GM19455 (cell line): ENCODE measurements around the gene POLD3.
A peak's percentile ranks its signal among the peaks of the same experiment; 100 is the strongest.

Experiments
- ATAC-seq: cut with Tn5 transposase; IDR thresholded peaks from one replicate; pipeline ENCODE4 v1.9.1; 2021; ENCODE audit not compliant: unreplicated experiment

The POLD3 gene, protein sequence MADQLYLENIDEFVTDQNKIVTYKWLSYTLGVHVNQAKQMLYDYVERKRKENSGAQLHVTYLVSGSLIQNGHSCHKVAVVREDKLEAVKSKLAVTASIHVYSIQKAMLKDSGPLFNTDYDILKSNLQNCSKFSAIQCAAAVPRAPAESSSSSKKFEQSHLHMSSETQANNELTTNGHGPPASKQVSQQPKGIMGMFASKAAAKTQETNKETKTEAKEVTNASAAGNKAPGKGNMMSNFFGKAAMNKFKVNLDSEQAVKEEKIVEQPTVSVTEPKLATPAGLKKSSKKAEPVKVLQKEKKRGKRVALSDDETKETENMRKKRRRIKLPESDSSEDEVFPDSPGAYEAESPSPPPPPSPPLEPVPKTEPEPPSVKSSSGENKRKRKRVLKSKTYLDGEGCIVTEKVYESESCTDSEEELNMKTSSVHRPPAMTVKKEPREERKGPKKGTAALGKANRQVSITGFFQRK

DNA sequence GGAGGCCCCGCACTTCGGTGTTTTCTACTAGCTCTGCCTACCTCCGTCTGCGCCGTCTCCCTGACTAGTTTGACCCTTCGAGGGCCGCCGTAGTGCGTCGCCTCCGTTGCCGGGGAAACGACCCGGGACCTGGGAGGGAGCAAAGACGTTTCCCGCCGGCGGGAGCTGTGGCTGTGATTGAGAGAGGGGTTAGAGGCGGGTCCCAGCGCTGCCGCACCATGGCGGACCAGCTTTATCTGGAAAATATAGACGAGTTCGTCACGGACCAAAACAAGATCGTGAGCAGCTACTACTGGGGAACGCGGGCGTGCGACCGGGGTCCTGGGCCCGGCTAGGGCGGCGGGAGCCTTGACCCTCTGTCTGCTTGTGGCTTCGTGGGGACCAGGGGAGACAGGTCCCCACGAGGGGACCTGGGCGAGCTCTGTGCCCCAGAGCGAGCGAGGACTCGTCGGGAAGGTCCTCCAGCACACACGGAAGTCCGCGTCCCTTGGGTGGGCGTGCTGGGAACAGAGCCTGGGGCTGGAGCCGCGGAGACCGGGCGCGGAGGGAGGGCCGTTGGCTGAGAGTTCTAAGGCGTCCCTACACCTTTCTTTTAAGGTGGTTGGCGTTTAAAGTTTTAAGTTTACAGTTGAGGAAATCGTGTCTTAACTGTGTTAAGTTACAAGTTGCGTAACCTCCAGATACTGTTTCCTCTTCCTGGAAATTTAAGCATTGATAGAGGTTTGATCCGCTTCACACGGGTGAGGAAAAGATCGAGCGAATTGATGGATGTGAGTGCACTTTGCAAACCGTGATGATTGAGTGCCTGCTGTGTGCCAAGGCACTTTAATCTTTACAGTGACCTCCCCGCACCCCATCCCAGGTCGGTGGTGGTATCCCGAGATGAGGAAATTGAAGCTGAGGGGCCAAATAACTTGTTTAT lies at the start of gene POLD3:
POLD3 (plus strand) TSS at position 142 of the 922 bp plus-strand sequence; CDS start at position 219, 77 bp downstream.
- ATAC-seq = peak; percentile 91

DNA sequence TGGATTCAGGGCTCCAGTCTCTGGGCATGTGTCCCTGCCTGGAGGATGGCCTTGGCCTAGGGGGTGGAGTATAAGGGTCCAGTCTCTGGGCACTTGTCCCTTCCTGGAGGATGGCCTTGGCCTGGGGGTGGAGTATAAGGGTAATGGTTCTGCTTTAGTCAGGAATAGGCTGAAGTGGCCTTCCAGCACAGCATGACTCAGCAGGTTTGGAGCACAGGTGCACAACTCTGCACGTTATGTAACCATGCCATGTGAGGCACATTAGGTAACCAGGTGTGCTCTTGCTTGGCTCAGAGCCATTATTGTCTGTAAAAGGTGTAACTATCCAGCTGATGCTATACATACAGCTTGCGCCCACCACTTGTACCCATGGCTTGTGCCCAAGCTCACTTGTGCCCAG lies 48.4 kb upstream of the POLD3 start:
- ATAC-seq = no peak

DNA sequence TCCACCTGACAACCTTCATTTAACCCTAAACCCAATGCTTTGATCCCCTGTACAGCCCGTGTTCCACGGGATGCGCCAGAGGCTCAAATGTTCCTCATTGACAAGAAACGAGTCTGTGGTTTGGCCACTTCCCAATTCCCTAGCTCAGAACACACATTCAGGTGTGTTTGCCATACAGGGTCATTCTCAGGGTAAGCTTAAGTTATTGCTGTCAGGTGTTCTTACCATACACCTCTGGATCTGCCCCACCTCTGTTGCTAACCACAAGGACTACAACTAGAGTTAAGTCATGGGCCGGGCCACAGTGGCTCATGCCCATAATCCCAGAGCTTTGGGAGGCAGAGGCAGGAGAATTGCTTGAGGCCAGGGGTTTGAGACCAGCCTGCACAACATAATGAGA lies 45.6 kb upstream of the POLD3 start:
- no peak for ATAC-seq

DNA sequence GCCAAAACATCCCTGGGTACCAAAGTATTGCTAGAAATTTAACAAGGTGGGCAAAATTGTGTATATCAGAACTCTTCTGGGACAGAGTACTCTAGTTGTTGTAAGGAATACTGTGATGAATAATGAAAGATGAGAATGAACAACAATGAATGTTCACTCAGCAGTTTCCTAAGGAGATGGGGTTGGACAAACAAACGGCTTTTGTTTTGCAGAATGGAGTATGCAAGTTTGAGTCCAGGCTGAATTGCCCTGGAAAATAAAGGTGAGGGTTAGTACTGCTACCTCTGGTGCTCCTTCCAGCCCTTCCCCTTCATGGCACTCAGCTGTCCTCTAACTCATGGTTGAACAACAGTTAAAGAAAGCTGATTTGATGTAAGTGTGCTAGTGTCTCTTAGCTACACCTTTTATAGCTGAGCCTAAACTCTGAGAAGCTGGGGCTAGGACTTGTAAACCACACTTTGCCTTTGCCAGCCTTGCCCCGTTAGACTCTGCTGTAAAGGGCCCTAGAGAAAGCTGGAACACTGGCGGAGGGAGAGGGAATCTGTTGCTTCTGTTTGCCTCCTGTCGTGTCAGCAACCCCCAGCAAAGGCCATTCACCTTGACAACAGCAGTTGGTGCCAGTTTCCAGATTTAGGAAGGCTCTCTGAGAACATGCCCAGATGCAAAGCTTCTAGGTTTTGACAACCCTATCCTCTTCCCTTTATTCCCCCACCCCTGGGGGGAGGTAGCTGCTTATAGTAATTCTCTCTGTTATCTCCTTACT lies 41.2 kb upstream of the POLD3 start:
- ATAC-seq = no peak

DNA sequence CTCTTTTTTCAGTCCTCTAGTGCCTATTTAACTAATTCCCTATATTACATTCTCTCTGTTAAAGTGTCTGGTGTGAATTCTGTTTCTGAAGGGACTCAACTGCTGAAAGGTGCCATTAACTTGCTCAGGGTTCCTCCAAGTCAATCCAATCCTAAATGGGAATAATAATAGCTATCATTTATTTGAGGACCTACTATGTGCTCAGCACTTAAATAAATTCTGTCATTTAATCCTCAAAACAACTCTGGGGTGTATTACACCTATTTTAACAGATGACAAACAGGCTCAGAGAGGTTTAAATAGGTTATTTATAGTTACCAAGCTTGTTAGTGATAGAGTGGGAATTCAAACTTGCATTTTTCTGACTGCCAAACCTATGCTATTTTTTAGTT lies 40.6 kb upstream of the POLD3 start:
- no peak for ATAC-seq

DNA sequence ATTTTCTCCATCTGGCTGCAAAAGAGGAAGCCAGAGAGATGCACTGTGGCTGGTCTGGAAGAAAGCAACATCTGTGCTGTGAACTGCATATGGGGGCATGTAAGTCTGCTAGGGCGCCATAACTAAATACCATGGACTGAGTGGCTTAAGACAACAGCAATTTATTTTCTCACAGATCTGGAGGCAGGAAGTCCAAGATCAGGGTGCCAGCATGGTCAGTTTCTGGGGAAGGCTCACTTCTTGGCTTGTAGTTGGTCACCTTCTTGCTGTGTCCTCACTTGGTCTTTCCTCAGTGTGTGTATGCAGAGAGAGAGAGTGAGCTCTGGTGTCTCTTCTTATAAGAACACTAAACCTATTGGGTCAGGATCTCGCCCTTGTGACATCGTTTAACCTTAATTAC lies 34.9 kb upstream of the POLD3 start:
- ATAC-seq = no peak

DNA sequence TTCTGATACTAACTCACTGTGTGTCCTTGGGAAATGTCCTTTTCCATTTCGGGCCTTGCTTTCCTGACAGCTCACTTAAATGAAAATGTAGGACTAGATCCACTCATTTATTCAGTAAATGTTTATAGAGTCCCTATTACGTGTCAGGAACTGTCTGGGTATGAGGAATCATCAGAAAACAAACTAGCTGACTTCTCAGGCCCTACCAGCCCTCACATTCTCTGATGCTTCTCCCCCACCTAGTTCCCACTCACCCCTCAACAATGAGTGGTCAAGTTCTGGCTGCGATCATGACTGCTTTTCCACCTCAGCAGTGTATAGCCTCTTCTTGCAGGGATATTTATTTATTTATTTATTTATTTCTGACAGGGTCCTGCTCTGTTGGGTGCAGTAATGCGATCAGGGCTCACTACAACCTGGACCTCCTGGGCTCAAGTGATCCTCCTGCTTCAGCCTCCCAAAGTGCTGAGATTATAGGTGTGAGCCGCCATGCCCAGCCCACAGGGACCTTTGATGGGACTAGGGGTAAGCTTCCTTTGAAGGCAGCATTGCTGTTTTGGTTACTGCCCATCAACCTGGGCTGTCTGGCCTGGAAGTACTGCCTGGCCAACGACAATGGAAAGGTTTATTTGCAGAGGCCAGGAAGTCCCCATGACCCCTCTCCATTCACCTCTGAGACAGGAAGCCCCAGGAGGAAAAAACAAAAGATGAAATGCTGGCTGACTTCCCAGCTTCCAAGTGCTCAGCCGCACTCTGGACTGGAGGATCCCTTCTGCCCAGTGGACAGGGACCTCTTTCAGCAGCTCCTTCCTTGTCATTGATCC lies 33.1 kb upstream of the POLD3 start:
- ATAC-seq = no peak

DNA sequence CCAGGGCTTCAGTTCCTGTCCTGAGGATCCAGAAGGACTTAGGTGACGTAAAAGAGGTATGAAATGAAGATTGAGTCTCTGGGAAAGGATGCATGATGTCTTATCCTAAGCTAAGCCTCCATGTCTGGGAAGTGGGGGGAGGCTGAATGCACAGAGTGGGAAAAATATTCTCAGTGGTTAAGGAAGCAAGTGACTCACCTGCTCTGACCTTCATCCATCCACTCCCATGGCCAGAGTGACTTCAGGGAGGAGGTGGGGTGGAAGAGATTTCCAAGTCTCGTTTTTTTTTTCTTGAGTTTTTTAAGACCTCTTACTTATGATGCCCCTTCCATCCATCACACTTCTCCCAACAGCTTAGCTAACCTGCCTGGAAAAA lies 32.5 kb upstream of the POLD3 start:
- ATAC-seq = no peak

DNA sequence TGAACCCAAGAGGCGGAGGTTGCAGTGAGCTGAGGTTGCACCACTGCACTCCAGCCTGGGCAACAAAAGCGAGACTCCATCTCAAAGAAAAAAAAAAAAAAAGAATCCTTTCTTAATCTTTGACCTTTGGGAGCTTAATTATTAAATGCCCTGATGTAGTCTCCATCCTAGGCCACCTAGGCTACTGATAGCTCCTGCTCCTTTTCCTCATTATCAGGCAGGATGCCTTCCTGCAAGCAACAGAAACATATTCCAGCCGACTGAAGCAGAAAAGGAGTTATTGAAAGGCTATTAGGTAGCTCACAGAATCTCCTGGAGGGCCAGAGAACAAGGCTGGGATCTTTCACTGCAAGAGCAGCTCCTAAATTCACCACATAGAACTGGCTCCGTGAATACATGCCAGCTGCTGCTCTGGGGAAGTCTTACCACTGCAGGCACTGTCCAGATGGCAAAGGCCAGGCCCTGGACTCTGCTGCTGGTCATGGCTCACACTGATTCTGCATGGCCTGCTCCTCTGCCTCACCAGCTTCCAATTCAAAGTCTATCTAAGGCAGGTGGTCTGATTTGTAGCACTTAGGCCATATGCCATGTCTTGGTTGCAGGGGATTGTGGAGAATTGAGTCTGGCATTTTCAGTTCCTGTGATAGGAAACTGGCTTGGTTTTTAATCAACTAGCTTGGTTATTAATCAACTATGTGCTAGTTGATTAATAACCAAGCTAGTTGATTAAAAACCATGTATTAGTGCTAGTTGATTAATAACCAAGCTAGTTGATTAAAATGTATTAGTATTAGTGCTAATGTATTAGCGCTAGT lies 26.0 kb upstream of the POLD3 start:
- ATAC-seq = no peak

DNA sequence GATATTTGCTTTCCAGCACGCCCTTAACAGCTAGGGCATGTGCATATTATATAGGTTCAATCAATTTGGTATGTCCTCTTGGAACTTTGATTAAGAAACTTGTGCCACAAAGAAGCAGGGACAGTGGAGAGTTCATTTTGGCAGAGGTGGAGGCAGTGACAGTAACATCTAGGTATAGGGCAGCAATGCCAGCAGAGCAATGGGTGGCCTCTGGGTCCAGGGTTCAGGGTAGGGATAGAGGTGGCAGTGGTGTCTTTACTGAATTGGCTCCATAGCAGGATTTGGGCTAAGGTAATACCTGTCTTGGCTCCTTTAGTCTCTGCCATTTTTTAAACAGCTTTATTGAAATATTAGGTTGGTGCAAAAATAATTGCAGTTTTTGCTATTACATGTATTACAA lies 24.4 kb upstream of the POLD3 start:
- ATAC-seq = no peak

DNA sequence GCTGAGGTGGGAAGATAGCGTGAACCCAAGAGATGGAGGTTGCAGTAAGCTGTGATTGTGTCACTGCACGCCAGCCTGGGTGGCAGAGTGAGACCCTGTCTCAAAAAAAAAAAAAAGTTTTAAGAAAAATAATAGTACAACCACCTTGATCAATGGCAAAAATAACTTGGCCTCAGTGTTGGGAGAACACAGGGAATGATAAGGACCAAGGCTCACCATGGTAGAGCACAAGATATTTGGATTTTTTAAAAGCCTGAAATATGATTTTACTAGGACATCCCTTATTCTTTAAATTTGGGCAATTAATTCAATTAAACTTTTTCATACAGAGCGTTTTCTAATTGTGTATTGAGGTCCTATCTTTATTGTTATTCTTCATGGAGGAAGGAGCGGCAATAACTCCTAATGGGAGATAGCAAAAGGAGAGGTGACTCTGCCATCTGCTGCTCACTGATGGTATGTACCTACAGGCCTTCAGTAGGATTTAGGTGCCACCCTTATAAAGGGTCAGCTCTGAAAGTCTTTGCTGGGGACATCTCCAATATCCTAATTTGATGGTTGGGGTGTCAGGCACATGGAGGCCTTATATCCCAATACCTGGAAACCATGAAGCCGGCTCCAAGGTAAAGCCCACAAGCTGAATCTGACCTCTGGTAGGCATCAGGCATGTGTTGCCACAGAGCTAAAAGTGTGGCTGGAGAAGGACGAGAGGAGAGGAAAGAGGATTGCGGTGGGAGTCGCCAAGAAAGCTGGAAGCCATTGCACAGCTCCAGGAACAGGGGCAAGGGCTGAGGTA lies 21.9 kb upstream of the POLD3 start:
- no peak for ATAC-seq

DNA sequence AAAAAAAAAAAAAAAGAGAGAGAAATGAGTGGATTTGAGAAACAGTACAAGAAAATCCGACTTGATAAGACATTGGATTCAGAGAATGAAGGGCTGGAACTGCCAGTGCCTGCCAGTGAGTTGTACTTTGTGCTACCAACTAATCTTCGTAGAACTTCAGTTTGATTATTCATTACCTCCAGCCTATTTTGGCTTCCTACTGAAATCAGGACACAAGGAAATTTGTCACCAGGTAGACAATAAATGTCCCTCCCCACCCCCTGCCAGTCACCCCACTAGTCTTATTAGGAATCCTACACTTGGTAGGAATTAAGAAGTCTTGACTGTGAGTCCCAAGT lies 21.4 kb upstream of the POLD3 start:
- no peak for ATAC-seq

DNA sequence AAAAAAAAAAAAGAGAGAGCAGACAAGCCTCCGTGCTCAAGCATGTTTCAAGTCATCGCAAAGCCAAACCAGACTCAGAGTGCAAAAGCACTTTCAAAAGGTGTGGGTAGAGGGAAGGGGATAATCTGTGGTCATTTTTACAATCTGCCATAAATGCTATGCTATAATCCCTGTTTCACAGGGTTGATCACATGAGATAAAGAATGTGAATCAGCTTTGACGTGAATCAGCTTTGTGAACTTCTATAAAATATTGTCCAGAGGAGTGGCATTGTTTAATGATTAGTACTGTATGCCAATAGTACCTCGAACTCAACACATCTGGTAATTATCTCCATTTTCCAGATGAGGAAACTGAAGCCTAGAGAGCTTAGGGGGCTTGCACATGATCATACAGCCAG lies 20.0 kb upstream of the POLD3 start:
- ATAC-seq = no peak

DNA sequence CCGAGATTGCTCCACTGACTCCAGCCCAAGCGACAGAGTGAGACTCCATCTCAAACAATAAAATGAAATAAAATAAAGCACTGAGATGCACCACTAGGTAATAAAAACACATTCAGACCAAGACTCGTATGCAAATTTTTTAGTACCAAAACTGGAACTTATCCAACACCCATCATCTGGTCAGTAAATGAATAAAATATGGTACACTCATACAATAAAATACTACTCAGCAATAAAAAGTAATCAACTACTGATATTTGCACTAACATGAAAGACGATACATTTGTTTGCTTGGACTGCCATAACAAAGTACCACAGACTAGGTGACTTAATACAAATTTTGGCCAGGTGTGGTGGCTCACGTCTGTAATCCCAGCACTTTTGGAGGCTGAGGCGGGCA lies 17.8 kb upstream of the POLD3 start:
- no peak for ATAC-seq

DNA sequence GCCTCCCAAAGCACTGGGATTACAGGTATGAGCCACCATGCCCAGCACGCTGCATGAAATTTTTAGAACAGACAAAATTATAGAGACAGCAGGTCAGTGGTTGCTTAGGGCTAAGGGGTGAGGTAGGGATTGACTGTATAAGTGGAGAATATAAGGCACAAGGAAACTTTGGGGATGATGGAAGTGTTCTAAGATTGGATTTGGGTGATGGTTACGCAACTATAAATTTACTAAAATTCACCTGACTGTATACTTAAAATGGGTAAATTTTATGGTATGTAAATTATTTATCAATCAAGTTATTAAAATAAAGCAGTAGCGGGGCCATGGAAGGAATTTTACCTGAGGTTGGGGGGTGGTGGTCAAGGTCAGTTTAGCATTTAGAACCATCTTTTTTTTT lies 16.4 kb upstream of the POLD3 start:
- ATAC-seq = no peak

DNA sequence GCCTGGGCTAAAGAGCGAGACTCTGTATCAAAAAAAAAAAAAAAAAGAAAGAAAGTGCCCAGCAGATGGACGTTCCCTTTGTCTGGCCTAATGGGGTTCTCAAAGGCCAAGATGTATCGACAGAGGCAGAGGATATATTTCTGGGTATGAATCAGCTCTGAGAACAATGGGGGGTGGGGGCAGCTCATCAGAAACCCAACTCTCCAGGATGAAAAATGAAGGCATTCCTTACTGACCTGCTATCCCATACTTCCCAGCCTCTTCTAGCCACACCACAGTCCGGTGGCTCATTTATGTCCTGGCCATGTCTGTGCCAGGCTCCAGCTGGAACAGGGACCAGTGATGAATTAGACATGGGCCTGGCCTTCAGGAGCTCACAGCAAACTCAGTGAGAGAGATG lies 15.2 kb upstream of the POLD3 start:
- no peak for ATAC-seq

DNA sequence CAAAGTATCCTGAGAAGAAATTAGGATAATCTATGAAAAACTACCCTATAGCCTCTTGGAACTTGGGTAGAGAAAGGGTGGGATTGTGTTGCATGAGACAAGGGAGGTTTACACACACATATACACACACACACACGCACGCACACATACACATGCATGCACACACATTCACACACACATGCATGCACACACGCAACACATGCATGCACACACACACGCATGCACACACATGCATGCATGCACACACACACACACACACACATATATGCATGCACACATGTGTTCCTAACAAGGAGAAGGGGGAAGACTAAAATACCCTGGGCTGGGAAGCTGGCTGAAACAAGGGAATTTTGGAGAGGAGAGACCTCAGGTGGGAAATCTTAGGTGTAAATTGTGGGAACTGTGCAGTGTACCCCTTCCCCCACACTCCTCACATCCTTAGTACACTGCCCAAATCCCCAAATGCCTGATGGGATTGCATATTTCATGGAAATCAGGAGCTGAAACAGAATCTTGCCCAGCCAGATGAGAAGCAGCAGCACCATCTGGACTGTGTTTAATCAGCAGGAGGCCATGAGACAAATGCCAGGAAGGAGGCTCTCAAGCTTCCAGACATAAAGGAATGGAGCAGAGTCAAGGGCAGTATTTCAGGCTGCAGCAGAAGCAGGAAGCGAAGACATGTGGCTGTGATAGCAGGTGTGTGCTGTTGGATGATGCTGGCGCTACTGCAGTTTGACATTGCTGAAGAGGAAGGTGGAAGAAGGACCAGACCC lies 14.6 kb upstream of the POLD3 start:
- ATAC-seq = no peak

DNA sequence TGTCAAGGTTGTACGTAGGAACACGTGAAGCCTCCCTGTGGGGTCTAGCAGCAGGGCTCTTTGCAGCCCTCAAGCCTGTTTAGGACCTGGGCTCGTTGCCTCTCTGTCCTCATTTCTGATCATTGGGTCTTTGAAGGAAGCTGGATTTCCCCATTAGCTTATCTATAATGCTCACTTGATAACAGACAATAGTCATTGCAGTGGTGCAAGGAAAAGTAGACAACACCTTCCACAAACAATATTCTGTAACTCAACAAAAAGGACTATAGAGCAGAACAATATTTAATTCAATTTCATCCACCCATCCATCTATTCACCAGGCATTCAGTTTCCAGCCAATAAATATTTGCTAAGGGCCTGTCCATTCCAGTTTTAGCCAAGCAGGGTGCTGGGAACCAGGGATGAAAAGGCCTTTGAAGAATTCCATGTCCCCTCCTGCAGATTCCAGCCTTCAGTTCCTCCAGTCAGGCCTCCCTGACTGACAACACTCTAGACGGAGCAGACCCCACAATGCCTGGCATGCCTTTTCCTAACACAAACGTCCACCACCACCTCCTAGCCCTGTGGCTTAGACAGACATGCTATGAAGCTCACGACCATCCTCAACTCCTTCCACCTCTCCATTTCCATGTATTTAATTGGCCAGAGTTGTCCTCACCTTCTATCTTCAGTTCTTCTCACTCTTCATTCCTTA lies 12.7 kb upstream of the POLD3 start:
- no peak for ATAC-seq
